Measurements from ENCODE around the gene BICRAL.
A peak's percentile ranks its signal among the peaks of the same experiment; 100 is the strongest.
"Not testable (repeated sequence)": the region's sequence is repeated elsewhere in the genome, so short reads cannot be mapped to it uniquely, and the experiment has no call there.

The BICRAL gene

GRCh38 chr6:42805297-42805861 lies 23.5 kb downstream of the BICRAL start:
- peak; percentile 39 for DNase-seq

DNA sequence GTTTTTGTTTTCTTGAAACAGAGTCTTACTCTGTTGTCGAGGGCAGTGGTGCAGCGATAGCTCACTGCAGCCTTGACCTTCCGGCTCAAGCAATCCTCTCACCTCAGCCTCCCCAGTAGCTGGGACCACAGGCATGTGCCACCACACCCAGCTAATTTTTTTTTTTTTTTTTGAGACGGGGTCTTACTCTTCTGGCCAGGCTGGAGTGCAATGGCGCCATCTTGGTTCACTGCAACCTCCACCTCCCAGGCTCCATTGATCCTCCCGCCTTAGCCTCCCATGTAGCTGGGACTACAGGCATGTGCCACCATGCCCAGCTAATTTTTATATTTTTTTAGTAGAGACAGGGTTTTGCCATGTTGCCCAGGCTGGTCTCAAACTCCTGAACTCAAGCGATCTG lies 24.5 kb downstream of the BICRAL start:
- DNase-seq: not testable (repeated sequence)

DNA sequence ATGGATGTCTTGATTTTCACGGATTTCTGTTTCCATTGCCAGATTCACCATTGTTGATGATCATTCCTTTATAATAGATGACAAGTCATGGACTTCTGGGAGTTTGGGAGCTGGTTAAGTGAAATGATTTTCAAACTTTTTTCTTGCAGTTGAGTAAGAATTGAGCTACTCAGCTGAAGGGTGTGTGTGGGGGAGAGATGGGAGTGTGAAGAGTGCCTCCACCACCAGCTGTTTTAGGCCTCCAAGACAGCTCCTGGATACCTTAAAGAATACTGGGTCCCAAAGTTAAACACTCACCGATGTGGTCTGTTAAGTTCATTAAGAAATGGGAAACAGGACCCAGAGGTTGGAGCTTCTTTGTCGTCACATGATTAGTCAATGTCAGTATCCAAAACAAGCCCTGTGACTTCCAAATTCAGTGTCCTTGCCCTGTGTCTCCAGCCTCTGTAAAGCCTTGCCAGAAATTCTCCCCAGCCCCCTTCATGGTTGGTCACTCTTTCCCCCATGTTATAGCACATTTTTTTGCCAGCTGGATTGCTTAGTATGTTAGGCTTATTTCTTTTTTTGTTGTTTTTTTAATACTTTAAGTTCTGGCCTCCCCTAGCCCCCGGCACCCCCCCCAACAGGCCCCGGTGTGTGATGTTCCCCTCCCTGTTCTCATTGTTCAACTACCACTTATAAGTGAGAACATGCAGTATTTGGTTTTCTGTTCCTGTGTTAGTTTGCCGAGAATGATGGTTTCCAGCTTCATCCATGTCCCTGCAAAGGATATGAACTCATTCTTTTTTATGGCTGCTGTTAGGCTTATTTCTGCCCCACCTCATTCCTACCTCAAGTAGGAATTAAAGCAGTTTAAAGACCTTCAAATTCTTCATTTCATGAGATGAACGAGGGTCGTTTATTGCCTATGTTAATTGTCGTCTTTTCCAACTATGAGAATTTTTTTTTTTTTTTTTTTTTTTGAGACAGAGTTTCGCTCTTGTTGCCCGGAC lies 26.9 kb downstream of the BICRAL start:
- no peak for DNase-seq

- no peak for DNase-seq
Observed at GRCh38 chr6:42813074-42813645, 31.3 kb downstream of the BICRAL start.

- DNase-seq: no peak
Observed at GRCh38 chr6:42813906-42814444, 32.1 kb downstream of the BICRAL start.

GRCh38 chr6:42815726-42816125 lies 33.9 kb downstream of the BICRAL start:
- DNase-seq: not testable (repeated sequence)

- DNase-seq: peak; percentile 27
Observed at GRCh38 chr6:42817907-42818306, 36.1 kb downstream of the BICRAL start.

- no peak for DNase-seq
Observed at GRCh38 chr6:42818416-42818815, 36.6 kb downstream of the BICRAL start.

GRCh38 chr6:42818878-42819277 lies 37.0 kb downstream of the BICRAL start:
- DNase-seq: peak; percentile 14

DNA sequence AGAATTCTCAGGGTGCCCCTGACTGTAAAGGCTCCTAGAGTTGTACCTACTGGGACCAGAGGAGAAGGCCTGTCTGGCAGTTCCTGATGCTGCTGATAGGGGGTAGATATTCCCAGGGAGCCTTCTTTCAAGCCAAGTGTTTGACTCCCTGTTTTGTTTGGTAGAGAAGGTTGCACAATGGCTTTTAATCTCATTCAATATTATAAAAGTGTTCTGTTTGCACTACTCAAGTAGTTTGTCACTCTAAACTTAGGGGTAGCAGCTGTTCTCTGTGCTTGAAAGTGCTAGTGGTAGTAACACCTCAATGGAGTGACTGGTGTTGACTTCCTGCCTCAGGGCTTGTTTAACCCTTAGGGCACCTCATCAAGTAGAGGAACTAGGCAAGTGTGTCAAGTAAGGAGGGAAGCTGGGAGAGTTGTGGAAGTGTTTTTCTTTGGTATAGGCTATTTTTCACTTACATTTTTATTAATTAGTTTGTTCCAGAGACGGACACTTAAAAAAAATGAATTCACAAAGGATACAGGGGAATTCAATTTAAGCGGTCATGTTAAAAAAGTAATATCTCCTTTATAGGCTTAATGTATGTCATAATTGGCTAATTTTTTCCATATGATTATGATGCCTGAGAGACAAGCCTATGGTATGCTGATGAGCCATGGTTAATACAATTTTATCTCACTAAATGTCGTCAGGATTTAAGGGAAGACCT lies 38.1 kb downstream of the BICRAL start:
- DNase-seq: peak; percentile 96

GRCh38 chr6:42820512-42821340 lies 38.9 kb downstream of the BICRAL start:
- DNase-seq: peak; percentile 54

GRCh38 chr6:42821341-42821668 lies 39.5 kb downstream of the BICRAL start:
- DNase-seq: no peak

DNA sequence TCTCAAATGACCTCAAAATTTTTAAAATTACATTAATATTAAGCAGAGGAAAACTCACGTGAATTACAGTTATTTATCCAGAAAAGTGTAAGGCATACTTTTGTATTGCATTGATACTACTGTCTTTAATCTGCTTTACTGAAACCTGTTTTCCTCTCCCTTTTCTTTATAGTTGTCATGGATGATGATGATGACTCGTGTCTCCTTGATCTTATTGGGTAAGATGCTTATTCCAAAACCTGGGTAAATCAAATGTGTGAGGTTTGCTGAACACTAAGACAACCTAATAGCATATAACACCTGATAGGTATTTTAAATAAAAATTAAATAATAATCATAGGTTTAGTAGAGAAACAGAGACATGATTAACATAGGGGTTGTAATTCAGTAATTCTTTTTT lies 40.0 kb downstream of the BICRAL start:
- DNase-seq: no peak

- no peak for DNase-seq
Observed at GRCh38 chr6:42829561-42830092, 47.8 kb downstream of the BICRAL start.

DNA sequence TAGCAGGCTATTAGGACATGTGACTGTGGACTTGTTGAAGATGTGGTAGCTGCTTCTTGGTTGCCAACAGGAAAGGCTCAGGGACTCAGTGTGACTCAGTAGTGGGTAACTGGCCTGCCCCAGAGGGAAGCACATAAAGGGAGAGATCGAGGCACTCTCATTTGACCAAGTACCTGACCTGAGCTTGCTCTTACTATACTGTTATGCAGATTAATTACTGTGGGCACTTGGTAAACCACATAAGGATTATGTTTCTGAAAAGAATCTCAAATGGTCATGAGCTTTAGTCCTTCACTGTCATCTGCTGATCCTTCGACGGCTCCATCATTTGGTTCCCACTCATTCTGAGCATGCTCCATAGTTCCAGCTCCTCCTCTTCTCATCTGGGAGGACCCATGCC lies 49.4 kb downstream of the BICRAL start:
- DNase-seq: no peak

DNA sequence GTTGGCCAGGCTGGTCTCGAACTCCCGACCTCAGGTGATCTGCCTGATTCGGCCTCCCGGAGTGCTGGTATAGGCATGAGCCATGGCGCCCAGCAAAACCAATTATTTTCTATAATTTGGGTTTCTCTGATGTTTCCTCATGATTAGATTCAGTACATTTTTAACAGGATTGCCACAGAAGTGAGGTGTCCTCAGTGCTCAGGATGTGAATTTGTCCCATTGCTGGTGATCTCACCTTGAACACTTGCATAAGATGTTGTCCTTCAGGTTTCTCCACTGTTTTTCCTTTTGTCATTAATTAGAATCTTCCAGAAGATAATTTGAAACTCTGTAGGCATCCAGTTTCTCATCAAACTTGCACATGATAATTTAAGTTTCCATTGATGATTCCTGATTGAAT lies 52.2 kb downstream of the BICRAL start:
- DNase-seq: no peak

- peak; percentile 72 for DNase-seq
Observed at GRCh38 chr6:42841844-42842584, 60.2 kb downstream of the BICRAL start.

DNA sequence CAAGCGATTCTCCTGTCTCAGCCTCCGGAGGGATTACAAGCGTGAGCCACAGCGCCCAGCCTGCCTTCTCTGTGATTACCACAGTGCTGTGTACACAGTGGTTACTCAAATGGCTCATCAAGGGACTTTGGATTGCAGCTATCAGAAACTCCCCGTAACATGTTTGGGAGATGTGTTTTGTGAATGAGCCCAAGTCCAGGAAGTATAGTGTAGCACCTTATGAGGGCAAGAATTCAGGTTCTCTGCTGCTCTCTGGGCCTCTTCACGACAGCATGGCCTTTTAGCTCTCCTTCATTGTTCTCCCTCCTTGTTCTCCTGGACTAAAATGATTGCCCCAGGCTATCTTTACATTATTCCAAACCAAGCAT lies 63.5 kb downstream of the BICRAL start:
- peak; percentile 95 for DNase-seq

DNA sequence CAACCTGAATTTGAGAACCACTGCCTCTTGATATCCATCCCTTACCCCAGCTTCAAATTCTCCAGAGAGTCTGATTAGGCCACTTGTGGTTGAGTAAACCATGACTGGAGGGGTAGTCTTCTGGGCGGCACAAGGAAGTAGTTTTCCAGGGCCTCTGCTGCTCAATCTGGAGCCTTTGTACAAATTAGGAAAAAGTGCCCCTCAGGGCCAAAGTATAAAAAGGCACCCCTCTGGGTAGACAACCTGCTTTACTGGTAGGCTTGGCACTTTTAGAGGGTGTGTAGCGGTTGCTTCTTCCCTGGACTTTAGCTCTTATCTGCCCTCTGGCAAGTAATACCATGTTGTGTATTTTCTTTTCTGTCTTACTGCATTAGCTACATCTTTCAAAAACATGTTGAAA lies 64.7 kb downstream of the BICRAL start:
- DNase-seq: peak; percentile 90

DNA sequence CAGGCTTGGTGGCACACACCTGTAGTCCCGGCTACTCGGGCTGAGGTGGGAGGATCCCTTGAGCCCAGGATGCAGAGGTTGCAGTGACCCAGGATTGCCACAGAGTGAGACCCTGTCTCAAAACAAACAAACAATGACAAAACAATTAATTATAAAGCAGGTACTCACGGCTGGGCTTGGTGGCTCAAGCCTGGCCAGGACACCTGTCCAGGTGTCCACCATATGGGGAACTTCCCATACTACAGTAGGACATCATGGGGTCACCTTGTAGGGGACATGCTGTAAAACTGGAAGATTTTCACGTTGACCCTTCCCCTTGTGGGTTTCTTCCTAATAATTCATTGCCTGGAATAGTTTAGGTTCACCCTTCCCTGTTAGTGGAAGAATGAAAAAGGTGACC lies 66.8 kb downstream of the BICRAL start:
- no peak for DNase-seq

DNA sequence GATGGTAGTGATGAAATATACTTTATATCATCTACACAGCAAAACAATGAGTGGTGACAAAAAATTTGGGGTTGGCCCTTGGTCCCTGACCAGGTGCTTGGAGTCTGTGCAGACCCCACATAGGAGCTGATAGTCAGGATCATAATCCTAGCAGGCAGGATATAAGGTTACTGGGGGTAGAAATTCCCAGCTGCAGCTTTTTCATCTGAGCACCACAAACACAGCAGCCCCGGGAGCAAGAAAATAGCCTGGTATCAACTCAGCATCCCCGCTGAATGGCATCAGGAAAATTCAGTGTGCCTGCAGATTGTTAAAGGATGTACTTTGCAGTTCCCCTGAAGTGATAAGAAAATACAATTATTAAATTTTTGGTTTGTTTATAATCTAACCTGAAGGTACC lies 69.7 kb downstream of the BICRAL start:
- DNase-seq: no peak
